ENCODE results near the gene SELE.
"Not testable (repeated sequence)": the region's sequence is repeated elsewhere in the genome, so short reads cannot be mapped to it uniquely, and the experiment has no call there.

Gene SELE

DNA sequence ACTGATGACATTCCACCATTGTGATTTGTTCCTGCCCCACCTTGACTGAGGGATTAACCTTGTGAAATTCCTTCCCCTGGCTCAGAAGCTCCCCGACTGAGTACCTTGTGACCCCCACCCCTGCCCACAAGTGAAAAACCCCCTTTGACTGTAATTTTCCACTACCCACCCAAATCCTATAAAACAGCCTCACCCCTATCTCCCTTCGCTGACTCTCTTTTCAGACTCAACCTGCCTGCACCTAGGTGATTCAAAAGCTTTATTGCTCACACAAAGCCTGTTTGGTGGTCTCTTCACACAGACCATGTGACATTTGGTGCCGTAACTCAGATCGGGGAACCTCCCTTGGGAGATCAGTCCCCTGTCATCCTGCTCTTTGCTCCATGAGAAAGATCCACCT lies 50.7 kb downstream of the SELE start:
- DNase-seq (ENCODE audit: low spot score): not testable (repeated sequence)

DNA sequence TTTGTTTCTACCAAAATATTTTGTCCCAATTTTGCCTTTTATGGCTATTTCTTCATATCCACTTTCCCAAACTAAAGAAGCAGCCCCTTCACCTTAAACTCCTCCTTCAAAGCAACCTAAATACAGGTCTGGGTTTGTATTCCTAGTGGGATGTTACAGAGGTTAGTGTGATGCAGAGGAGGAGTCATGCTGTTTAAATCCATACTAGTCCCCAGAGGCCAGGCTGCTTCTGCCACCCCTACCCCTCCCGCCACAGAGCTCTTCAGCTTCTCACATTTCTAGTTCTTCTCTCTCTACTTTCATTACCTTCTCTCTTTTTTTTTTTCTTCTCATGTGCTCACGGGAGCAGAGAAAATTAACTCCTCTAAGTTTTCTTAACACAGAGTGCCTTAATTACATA lies 51.8 kb downstream of the SELE start:
- no peak for DNase-seq (ENCODE audit: low spot score)

DNA sequence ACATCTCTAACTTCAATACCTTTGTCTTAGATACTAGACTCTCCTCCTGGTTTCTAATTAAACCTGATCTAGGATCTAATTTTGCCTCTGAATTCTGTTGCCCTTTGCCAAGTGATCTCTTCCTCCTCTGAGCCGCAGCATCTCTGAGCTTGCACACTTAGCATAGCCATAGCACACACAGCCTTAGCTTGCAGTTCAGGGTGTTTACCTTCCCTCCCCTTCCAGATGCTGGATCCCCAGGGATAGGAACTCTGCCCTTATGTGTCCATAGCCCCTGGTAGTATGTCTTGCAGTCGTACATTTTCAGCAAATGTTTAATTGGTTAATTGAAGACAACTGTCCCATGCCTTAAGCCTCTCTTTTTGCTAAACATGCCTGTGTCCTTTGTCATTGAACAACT lies 52.7 kb downstream of the SELE start:
- no peak for DNase-seq (ENCODE audit: low spot score)

DNA sequence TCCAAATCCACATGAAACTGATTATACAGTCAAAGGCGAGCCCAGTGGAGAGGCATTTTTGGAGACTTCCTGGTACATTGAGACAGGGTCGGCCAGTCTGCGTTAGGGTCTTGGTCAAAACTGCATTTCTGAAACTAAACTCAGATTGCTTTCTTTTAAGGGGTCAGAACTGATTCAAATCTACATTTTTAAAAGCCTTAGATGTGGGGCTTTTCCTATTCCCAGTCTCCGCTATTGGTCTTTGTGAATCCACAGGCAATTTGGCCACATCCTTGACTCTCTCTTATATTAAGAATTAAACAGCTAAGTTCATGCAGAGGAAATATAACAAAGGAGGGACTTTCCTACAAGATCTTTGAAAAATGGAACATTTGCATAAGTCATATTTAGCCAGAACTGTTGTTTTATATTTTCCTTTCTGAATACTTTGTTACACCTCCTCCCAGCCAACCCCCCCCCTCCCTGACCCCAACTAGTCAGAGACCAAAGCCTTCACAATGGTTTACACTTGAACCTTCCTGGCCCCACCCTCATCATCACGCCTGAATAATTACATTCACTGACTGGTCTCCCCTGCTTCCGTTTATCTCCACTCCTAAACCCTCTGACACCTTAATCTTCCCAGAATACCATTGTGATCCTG lies 53.4 kb downstream of the SELE start:
- DNase-seq (ENCODE audit: low spot score): no peak

DNA sequence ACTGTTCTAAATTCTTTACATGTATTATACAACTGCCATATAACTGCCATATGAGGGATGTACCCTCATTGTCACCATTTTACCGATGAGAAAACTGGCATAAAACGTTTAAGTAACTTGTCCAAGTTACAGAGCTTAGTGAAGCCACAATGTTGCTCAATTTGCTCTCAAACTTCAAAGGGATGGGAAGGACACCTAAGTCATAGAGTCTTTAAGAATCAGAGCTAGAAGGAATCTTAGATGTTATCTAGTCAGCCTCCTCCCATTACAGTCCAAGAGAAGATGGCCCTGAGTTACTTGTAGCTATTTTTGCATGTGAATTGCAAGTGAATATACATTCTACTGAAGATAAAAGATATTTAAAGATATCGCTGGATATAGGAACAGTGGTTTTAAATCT lies 54.2 kb downstream of the SELE start:
- no peak for DNase-seq (ENCODE audit: low spot score)

DNA sequence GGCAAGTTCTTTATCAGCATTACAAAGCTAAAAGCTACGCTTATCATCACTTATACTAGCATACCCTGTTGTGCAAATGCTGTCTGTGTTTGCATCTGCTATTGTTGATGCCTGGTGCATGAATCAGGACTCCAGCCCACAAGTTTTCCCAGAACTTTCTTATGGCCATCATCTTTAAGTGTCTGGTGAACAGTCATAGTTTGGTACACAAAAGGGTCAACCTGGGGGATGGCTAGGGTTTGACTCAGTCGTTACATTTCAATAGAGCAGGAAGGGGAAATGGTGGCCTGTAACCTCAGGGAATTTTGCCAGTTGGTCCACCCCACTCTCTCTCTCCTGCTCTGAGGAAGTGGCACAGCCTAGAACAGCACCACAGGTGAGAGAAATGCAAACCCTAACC lies 57.9 kb downstream of the SELE start:
- DNase-seq (ENCODE audit: low spot score): no peak

Data from COLO829 (cell line).